Motor neuron (in vitro differentiated cells): ENCODE data around the gene PTPRG. TPM values are rescaled to one million over a fixed set of nuclear protein-coding genes. Genes with fewer than 3 reads are reported as not detected.

Experiments
- ATAC-seq, 8 experiments: fragments of 200-7000 bp; cut with Tn5 transposase; replicated peaks in 6 of 8; 2 replicates each; pipeline ENCODE4 v1.8.0; 2021; ENCODE audit warnings: mild to moderate bottlenecking in 8 of 8, moderate library complexity in 8 of 8
- H3K27ac ChIP-seq, 2 donors: fragments of 250-450 bp; sonication (Bioruptor Pico); 2 replicates each; pipeline ENCODE4 v1.9.0; 2021; ENCODE audit warnings: antibody characterized with exemption in 2 of 2, mild to moderate bottlenecking in 2 of 2, moderate library complexity in 1 of 2
- H3K4me1 ChIP-seq, 2 donors: fragments of 250-450 bp; sonication (Bioruptor Pico); replicated peaks in 1 of 2; 2 replicates each; pipeline ENCODE4 v1.6.1; 2021; ENCODE audit warnings: antibody characterized with exemption in 2 of 2, mild to moderate bottlenecking in 2 of 2, moderate library complexity in 1 of 2
- H3K4me3 ChIP-seq, 5 donors: fragments of 250-450 bp; sonication (Bioruptor Pico); 2 replicates each; pipeline ENCODE4 v1.9.0; 2021; ENCODE audit warnings: antibody characterized with exemption in 5 of 5, mild to moderate bottlenecking in 5 of 5, moderate library complexity in 4 of 5
- WGBS, 10 experiments: fragments of 450-650 bp; shearing (Covaris generic); methylation state at CpG; one replicate each; pipeline ENCODE4 v1.0.0; 2022; 5-methylcytosine and 5-hydroxymethylcytosine counted together
- in situ Hi-C, 9 experiments: fragments of 400-800 bp; cut with MboI; loops; one replicate each; pipeline ENCODE4 v1.15.0; 2021; ENCODE audit warnings: low sequenced_read_pairs in 9 of 9, low pct_unique_long_range_greater_than_20kb in 2 of 9; ENCODE audit not compliant: unreplicated experiment in 9 of 9
- total RNA-seq, 8 experiments: library from RNA; unstranded; fragments of 300-600 nt; gene quantifications; 2 replicates each; pipeline versions ENCODE4 v1.2.3 to v1.2.4, GENCODE V29; 2022

The PTPRG gene
- total RNA-seq, 8 experiments from 2014 or later: 15.9 to 75.2 (median 42.9) TPM

- Histone ChIP-seq H3K4me3 (no peak overlapping the region), H3K4me1 (peaks cover 0 to 9% of the 10 kb centered on the region in 2 donors), H3K27ac (no peak overlapping the region)
- peak in 3 of 8 experiments; percentile 73 to 92 (median 85) for ATAC-seq
- WGBS, 10 experiments: 0 to 100% (median 93%) methylated on average over 1 to 3 of the region's 3 CpGs; no CpG with 5 or more reads in 1 of the 10 experiments
- in situ Hi-C loops: no loop called here
Observed at GRCh38 chr3:61780455-61781228, 219.3 kb downstream of the PTPRG start.

- no peak overlapping the region for H3K27ac ChIP-seq
- H3K4me1 ChIP-seq: no peaks in the 10 kb centered on the region
- peak in 5 of 8 experiments; percentile 27 to 60 (median 39) for ATAC-seq
- H3K4me3 ChIP-seq: no peak overlapping the region
- in situ Hi-C loops: no loop called here
- 37 to 100% (median 70%) methylated on average over 1 to 6 of the region's 6 CpGs; no CpG with 5 or more reads in 1 of the 10 experiments for WGBS, 10 experiments
Observed at GRCh38 chr3:61783993-61784718, 222.8 kb downstream of the PTPRG start.

- in situ Hi-C loops: no loop called here
- no peak overlapping the region for H3K4me3 ChIP-seq
- 80 to 100% (median 99%) methylated on average over 1 to 4 of the region's 4 CpGs for WGBS, 10 experiments
- no peaks in the 10 kb centered on the region for H3K4me1 ChIP-seq
- H3K27ac ChIP-seq: no peak overlapping the region
- ATAC-seq: no peak
Observed at GRCh38 chr3:61788623-61789507, 227.5 kb downstream of the PTPRG start.

- Histone ChIP-seq H3K4me3 (no peak overlapping the region), H3K27ac (no peak overlapping the region), H3K4me1 (no peaks in the 10 kb centered on the region)
- in situ Hi-C loops: no loop called here
- WGBS, 10 experiments: 41 to 100% (median 87%) methylated on average over 1 to 2 of the region's 3 CpGs; no CpG with 5 or more reads in 4 of the 10 experiments
- no peak for ATAC-seq
Observed at GRCh38 chr3:61789861-61790260, 228.5 kb downstream of the PTPRG start.

- Histone ChIP-seq H3K4me3 (no peak overlapping the region), H3K4me1 (no peaks in the 10 kb centered on the region), H3K27ac (no peak overlapping the region)
- in situ Hi-C loops: no loop called here
- no peak for ATAC-seq
Observed at GRCh38 chr3:61790411-61790810, 229.0 kb downstream of the PTPRG start.

- no peak for ATAC-seq
- Histone ChIP-seq H3K4me3 (no peak overlapping the region), H3K27ac (no peak overlapping the region), H3K4me1 (no peaks in the 10 kb centered on the region)
- 86% methylated on average over 1 of the region's 2 CpGs; no CpG with 5 or more reads in 9 of the 10 experiments for WGBS, 10 experiments
- in situ Hi-C loops: no loop called here
Observed at GRCh38 chr3:61793056-61793455, 231.7 kb downstream of the PTPRG start.

GRCh38 chr3:61793521-61793920 lies 232.2 kb downstream of the PTPRG start:
- H3K4me3 ChIP-seq: no peak overlapping the region
- H3K4me1 ChIP-seq: no peaks in the 10 kb centered on the region
- in situ Hi-C loops: no loop called here
- H3K27ac ChIP-seq: no peak overlapping the region
- no peak for ATAC-seq

- no peak overlapping the region for H3K27ac ChIP-seq
- ATAC-seq: no peak
- H3K4me3 ChIP-seq: no peak overlapping the region
- no peaks in the 10 kb centered on the region for H3K4me1 ChIP-seq
- WGBS, 10 experiments: 65 to 100% (median 89%) methylated on average over 2 to 3 of the region's 3 CpGs
- in situ Hi-C loops: no loop called here
Observed at GRCh38 chr3:61794341-61794740, 233.0 kb downstream of the PTPRG start.

GRCh38 chr3:61794961-61795360 lies 233.6 kb downstream of the PTPRG start:
- no peak overlapping the region for H3K27ac ChIP-seq
- H3K4me1 ChIP-seq: no peaks in the 10 kb centered on the region
- in situ Hi-C loops: no loop called here
- WGBS, 10 experiments: 0 to 100% (median 94%) methylated on average over 1 to 2 of the region's 2 CpGs; no CpG with 5 or more reads in 5 of the 10 experiments
- ATAC-seq: no peak
- no peak overlapping the region for H3K4me3 ChIP-seq

- Histone ChIP-seq H3K4me1 (no peaks in the 10 kb centered on the region), H3K4me3 (no peak overlapping the region), H3K27ac (no peak overlapping the region)
- WGBS, 10 experiments: 57 to 100% (median 73%) methylated on average over 1 to 4 of the region's 6 CpGs; no CpG with 5 or more reads in 4 of the 10 experiments
- no peak for ATAC-seq
- in situ Hi-C loops: no loop called here
Observed at GRCh38 chr3:61796088-61796680, 234.8 kb downstream of the PTPRG start.

GRCh38 chr3:61796911-61797310 lies 235.5 kb downstream of the PTPRG start:
- H3K4me3 ChIP-seq: no peak overlapping the region
- in situ Hi-C loops: no loop called here
- no peaks in the 10 kb centered on the region for H3K4me1 ChIP-seq
- ATAC-seq: no peak
- 55 to 100% (median 89%) methylated on average over 1 to 6 of the region's 6 CpGs; no CpG with 5 or more reads in 1 of the 10 experiments for WGBS, 10 experiments
- no peak overlapping the region for H3K27ac ChIP-seq

- ATAC-seq: peak in 1 of 8 experiments; percentile 15
- H3K27ac ChIP-seq: no peak overlapping the region
- H3K4me1 ChIP-seq: peaks cover 22 to 39% of the 10 kb centered on the region in 2 donors
- in situ Hi-C loops: loop anchor here in 1 of 9 experiments (25.0 kb wide), 1 partner anchor 215 kb away; no protein-coding TSS in a partner anchor
- 100% methylated on average over 1 of the region's 1 CpG; no CpG with 5 or more reads in 7 of the 10 experiments for WGBS, 10 experiments
- H3K4me3 ChIP-seq: no peak overlapping the region
Observed at GRCh38 chr3:61802772-61803171, 241.4 kb downstream of the PTPRG start.
